Measurements from ENCODE around the gene CCDC60.

The CCDC60 gene

GRCh38 chr12:119383206-119383605 lies 48.7 kb downstream of the CCDC60 start:
- no peaks in the 10 kb centered on the region for H3K9me3 ChIP-seq (ENCODE audit: control insufficient read depth, insufficient read depth, low read length)
- no peaks in the 10 kb centered on the region for H3K36me3 ChIP-seq (ENCODE audit: control insufficient read depth, insufficient read depth, low read length)
- no CpG with 5 or more reads among the region's 7 CpGs for WGBS (ENCODE audit: insufficient coverage, insufficient read length)
- DNase-seq (ENCODE audit: low read depth, low spot score), result no peak
- H3K27me3 ChIP-seq (ENCODE audit: control insufficient read depth, insufficient read depth, low read length), result no peaks in the 10 kb centered on the region
- H3K4me3 ChIP-seq (ENCODE audit: low read length), result no peak overlapping the region
- no peak overlapping the region for H3K27ac ChIP-seq (ENCODE audit: low read length)
- no peaks in the 10 kb centered on the region for H3K4me1 ChIP-seq (ENCODE audit: control insufficient read depth, insufficient read depth, low read length)

DNA sequence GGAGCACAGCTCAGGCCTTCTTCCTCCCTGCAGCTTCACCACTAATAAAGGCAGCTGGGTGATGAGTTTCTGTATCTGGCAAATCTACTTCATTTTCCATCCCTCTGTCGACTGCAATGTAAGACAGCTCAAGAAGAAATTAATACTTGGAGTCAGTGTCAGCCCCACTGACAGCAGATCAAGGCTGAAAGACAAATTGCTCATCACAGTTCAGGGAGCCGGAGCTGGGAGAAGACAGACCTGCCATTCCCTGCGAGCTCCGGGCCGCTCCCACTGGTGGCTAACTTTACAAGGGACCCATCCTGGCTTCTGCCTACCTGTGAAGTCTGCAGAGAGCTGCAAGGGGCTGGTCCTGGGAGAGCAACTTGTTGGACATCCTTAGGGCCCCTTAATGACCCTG lies 49.8 kb downstream of the CCDC60 start:
- Histone ChIP-seq H3K36me3 (ENCODE audit: control insufficient read depth, insufficient read depth, low read length) (no peaks in the 10 kb centered on the region), H3K4me1 (ENCODE audit: control insufficient read depth, insufficient read depth, low read length) (no peaks in the 10 kb centered on the region; the same call in 1 of the 2 replicates), H3K27ac (ENCODE audit: low read length) (no peak overlapping the region), H3K9me3 (ENCODE audit: control insufficient read depth, insufficient read depth, low read length) (no peaks in the 10 kb centered on the region), H3K27me3 (ENCODE audit: control insufficient read depth, insufficient read depth, low read length) (no peaks in the 10 kb centered on the region), H3K4me3 (ENCODE audit: low read length) (no peak overlapping the region)
- no CpG with 5 or more reads among the region's 5 CpGs for WGBS (ENCODE audit: insufficient coverage, insufficient read length)
- DNase-seq (ENCODE audit: low read depth, low spot score), result no peak

GRCh38 chr12:119385659-119386058 lies 51.1 kb downstream of the CCDC60 start:
- Histone ChIP-seq H3K4me1 (ENCODE audit: control insufficient read depth, insufficient read depth, low read length) (no peaks in the 10 kb centered on the region; the same call in 1 of the 2 replicates), H3K27ac (ENCODE audit: low read length) (no peak overlapping the region), H3K4me3 (ENCODE audit: low read length) (no peak overlapping the region), H3K9me3 (ENCODE audit: control insufficient read depth, insufficient read depth, low read length) (no peaks in the 10 kb centered on the region), H3K27me3 (ENCODE audit: control insufficient read depth, insufficient read depth, low read length) (no peaks in the 10 kb centered on the region), H3K36me3 (ENCODE audit: control insufficient read depth, insufficient read depth, low read length) (no peaks in the 10 kb centered on the region)
- no peak for DNase-seq (ENCODE audit: low read depth, low spot score)
- WGBS (ENCODE audit: insufficient coverage, insufficient read length), result no CpG with 5 or more reads among the region's 3 CpGs

DNA sequence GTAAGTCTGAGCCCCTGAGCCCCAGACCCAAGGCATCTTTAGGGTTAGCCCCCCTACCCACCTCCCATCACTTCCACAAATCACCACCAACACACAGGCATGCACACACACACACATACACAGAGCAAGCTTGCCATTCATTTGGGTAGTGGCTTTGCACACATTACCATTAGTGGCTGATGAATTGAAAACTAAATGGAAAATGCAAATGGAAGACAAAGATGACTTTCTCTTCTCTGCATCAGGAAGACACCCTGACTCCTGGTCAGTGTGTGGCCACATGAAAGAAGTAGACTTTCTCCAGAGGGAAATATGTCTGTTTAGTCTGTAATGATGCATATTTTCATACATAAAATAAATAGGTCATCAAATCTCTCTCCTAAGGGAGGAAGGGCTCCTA lies 55.2 kb downstream of the CCDC60 start:
- Histone ChIP-seq H3K36me3 (ENCODE audit: control insufficient read depth, insufficient read depth, low read length) (no peaks in the 10 kb centered on the region), H3K27ac (ENCODE audit: low read length) (no peak overlapping the region), H3K4me1 (ENCODE audit: control insufficient read depth, insufficient read depth, low read length) (no peaks in the 10 kb centered on the region; the same call in 1 of the 2 replicates), H3K27me3 (ENCODE audit: control insufficient read depth, insufficient read depth, low read length) (no peaks in the 10 kb centered on the region), H3K4me3 (ENCODE audit: low read length) (no peak overlapping the region), H3K9me3 (ENCODE audit: control insufficient read depth, insufficient read depth, low read length) (no peaks in the 10 kb centered on the region)
- DNase-seq (ENCODE audit: low read depth, low spot score), result no peak

DNA sequence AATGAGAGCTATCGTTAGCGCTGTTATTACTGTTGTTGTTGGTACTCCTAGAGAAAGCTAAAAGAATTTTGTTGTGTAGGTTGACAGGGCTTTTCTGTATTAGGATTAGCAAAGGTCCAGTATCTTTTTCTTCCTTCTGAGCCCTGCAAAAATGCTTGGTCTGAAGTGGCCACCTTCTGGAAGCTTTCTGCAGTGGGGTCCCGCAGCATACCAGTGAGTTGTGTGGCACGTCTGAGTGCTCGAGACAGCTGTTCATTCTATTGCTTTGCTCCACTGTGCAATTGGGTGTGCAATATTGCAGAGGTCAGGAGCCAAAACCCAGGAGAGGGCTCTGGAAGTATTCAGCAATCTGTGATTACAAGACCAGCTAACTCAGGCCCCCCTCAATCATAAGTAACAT lies 57.1 kb downstream of the CCDC60 start:
- no peaks in the 10 kb centered on the region for H3K27me3 ChIP-seq (ENCODE audit: control insufficient read depth, insufficient read depth, low read length)
- H3K4me1 ChIP-seq (ENCODE audit: control insufficient read depth, insufficient read depth, low read length), result no peaks in the 10 kb centered on the region; the same call in 1 of the 2 replicates
- H3K4me3 ChIP-seq (ENCODE audit: low read length), result no peak overlapping the region
- WGBS (ENCODE audit: insufficient coverage, insufficient read length), result no CpG with 5 or more reads among the region's 5 CpGs
- H3K9me3 ChIP-seq (ENCODE audit: control insufficient read depth, insufficient read depth, low read length), result no peaks in the 10 kb centered on the region
- no peaks in the 10 kb centered on the region for H3K36me3 ChIP-seq (ENCODE audit: control insufficient read depth, insufficient read depth, low read length)
- DNase-seq (ENCODE audit: low read depth, low spot score), result no peak
- H3K27ac ChIP-seq (ENCODE audit: low read length), result no peak overlapping the region

GRCh38 chr12:119393677-119394076 lies 59.1 kb downstream of the CCDC60 start:
- Histone ChIP-seq H3K4me3 (ENCODE audit: low read length) (no peak overlapping the region), H3K9me3 (ENCODE audit: control insufficient read depth, insufficient read depth, low read length) (peaks cover 2% of the 10 kb centered on the region), H3K36me3 (ENCODE audit: control insufficient read depth, insufficient read depth, low read length) (peaks cover 4% of the 10 kb centered on the region; the same call in 1 of the 2 replicates), H3K27me3 (ENCODE audit: control insufficient read depth, insufficient read depth, low read length) (no peaks in the 10 kb centered on the region), H3K4me1 (ENCODE audit: control insufficient read depth, insufficient read depth, low read length) (no peaks in the 10 kb centered on the region; the same call in 1 of the 2 replicates), H3K27ac (ENCODE audit: low read length) (no peak overlapping the region)
- no CpG with 5 or more reads among the region's 4 CpGs for WGBS (ENCODE audit: insufficient coverage, insufficient read length)
- no peak for DNase-seq (ENCODE audit: low read depth, low spot score)

DNA sequence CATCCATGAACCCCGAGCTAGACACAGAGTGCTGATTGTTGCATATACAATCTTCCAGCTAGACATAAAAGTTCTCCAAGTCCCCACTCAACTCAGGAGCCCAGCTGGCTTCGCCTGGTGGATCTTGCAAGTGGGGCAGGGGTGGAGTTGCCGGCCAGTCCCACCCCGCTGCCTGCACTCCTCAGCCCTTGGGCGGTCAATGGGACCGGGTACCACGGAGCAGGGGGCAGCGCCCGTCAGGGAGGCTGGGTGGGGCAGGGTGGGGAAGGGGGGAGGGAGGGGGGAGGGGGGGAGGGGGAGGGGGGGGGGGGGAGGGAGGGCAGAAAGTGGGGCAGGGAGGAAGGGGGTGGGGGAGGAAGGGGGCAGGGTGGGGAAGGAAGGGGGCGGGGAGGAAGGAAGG lies 63.0 kb downstream of the CCDC60 start:
- H3K4me3 ChIP-seq (ENCODE audit: low read length), result no peak overlapping the region
- WGBS (ENCODE audit: insufficient coverage, insufficient read length), result no CpG with 5 or more reads among the region's 10 CpGs
- peaks cover 2% of the 10 kb centered on the region for H3K9me3 ChIP-seq (ENCODE audit: control insufficient read depth, insufficient read depth, low read length)
- DNase-seq (ENCODE audit: low read depth, low spot score), result no peak
- no peaks in the 10 kb centered on the region for H3K27me3 ChIP-seq (ENCODE audit: control insufficient read depth, insufficient read depth, low read length)
- H3K36me3 ChIP-seq (ENCODE audit: control insufficient read depth, insufficient read depth, low read length), result peaks cover 4% of the 10 kb centered on the region; the same call in 1 of the 2 replicates
- no peak overlapping the region for H3K27ac ChIP-seq (ENCODE audit: low read length)
- no peaks in the 10 kb centered on the region; the same call in 1 of the 2 replicates for H3K4me1 ChIP-seq (ENCODE audit: control insufficient read depth, insufficient read depth, low read length)

GRCh38 chr12:119398190-119398589 lies 63.7 kb downstream of the CCDC60 start:
- Histone ChIP-seq H3K27me3 (ENCODE audit: control insufficient read depth, insufficient read depth, low read length) (no peaks in the 10 kb centered on the region), H3K4me1 (ENCODE audit: control insufficient read depth, insufficient read depth, low read length) (no peaks in the 10 kb centered on the region; the same call in 1 of the 2 replicates), H3K9me3 (ENCODE audit: control insufficient read depth, insufficient read depth, low read length) (peaks cover 2% of the 10 kb centered on the region), H3K4me3 (ENCODE audit: low read length) (no peak overlapping the region), H3K36me3 (ENCODE audit: control insufficient read depth, insufficient read depth, low read length) (peaks cover 4% of the 10 kb centered on the region; the same call in 1 of the 2 replicates), H3K27ac (ENCODE audit: low read length) (no peak overlapping the region)
- WGBS (ENCODE audit: insufficient coverage, insufficient read length), result no CpG with 5 or more reads among the region's 24 CpGs
- DNase-seq (ENCODE audit: low read depth, low spot score), result no peak

DNA sequence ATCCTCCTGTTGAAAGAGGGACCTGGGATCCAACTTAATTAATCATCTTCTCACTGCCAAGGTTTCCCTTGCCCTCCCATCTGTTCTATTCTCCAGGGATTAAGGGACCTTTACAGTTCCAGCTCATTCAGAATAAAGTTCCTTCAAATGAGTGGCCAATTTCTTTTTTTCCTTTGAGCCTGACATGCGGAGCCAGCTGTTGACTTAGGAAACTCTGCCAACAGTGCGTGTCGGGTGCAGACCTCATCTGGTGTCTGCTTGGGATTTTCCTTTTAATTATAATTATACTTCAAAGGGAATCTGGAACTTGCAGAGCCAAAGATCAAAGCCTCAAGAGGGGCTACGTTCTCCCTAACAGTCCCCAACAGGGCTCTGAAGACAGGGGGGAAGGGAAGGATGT lies 64.8 kb downstream of the CCDC60 start:
- H3K27me3 ChIP-seq (ENCODE audit: control insufficient read depth, insufficient read depth, low read length), result no peaks in the 10 kb centered on the region
- no peak overlapping the region for H3K27ac ChIP-seq (ENCODE audit: low read length)
- DNase-seq (ENCODE audit: low read depth, low spot score), result no peak
- no CpG with 5 or more reads among the region's 4 CpGs for WGBS (ENCODE audit: insufficient coverage, insufficient read length)
- peaks cover 2% of the 10 kb centered on the region for H3K9me3 ChIP-seq (ENCODE audit: control insufficient read depth, insufficient read depth, low read length)
- H3K4me1 ChIP-seq (ENCODE audit: control insufficient read depth, insufficient read depth, low read length), result no peaks in the 10 kb centered on the region; the same call in 1 of the 2 replicates
- peaks cover 4% of the 10 kb centered on the region; the same call in 1 of the 2 replicates for H3K36me3 ChIP-seq (ENCODE audit: control insufficient read depth, insufficient read depth, low read length)
- H3K4me3 ChIP-seq (ENCODE audit: low read length), result no peak overlapping the region

GRCh38 chr12:119406308-119406707 lies 71.8 kb downstream of the CCDC60 start:
- no peaks in the 10 kb centered on the region for H3K27me3 ChIP-seq (ENCODE audit: control insufficient read depth, insufficient read depth, low read length)
- no peaks in the 10 kb centered on the region for H3K4me1 ChIP-seq (ENCODE audit: control insufficient read depth, insufficient read depth, low read length)
- H3K27ac ChIP-seq (ENCODE audit: low read length), result no peak overlapping the region
- no peaks in the 10 kb centered on the region for H3K36me3 ChIP-seq (ENCODE audit: control insufficient read depth, insufficient read depth, low read length)
- WGBS (ENCODE audit: insufficient coverage, insufficient read length), result no CpG with 5 or more reads among the region's 2 CpGs
- H3K4me3 ChIP-seq (ENCODE audit: low read length), result no peak overlapping the region
- H3K9me3 ChIP-seq (ENCODE audit: control insufficient read depth, insufficient read depth, low read length), result no peaks in the 10 kb centered on the region
- no peak for DNase-seq (ENCODE audit: low read depth, low spot score)

GRCh38 chr12:119406811-119407210 lies 72.3 kb downstream of the CCDC60 start:
- no CpG with 5 or more reads among the region's 4 CpGs for WGBS (ENCODE audit: insufficient coverage, insufficient read length)
- no peak overlapping the region for H3K4me3 ChIP-seq (ENCODE audit: low read length)
- DNase-seq (ENCODE audit: low read depth, low spot score), result no peak
- no peaks in the 10 kb centered on the region for H3K36me3 ChIP-seq (ENCODE audit: control insufficient read depth, insufficient read depth, low read length)
- H3K4me1 ChIP-seq (ENCODE audit: control insufficient read depth, insufficient read depth, low read length), result peaks cover 2% of the 10 kb centered on the region; the same call in 1 of the 2 replicates
- H3K27me3 ChIP-seq (ENCODE audit: control insufficient read depth, insufficient read depth, low read length), result no peaks in the 10 kb centered on the region
- no peak overlapping the region for H3K27ac ChIP-seq (ENCODE audit: low read length)
- no peaks in the 10 kb centered on the region for H3K9me3 ChIP-seq (ENCODE audit: control insufficient read depth, insufficient read depth, low read length)

Measured in iPS DF 6.9 (cell line).